ENCODE measurements around the gene ARFRP1. TPM values are rescaled to one million over a fixed set of nuclear protein-coding genes. Genes with fewer than 3 reads are reported as not detected.
A peak's percentile ranks its signal among the peaks of the same experiment; 100 is the strongest.
"Not testable (repeated sequence)": the region's sequence is repeated elsewhere in the genome, so short reads cannot be mapped to it uniquely, and the experiment has no call there.

Gene ARFRP1
- total and polyA plus RNA-seq, 8 donors: 7.6 to 103 (median 35.9) TPM

- H3K36me3 ChIP-seq: peaks cover 37 to 72% (median 65%) of the 10 kb centered on the region in 4 donors
- peaks cover 15 to 39% (median 24%) of the 10 kb centered on the region in 4 donors for H3K4me1 ChIP-seq
- intact Hi-C loops (cut with DNase I; ENCODE audit: low total_unique reads): no loop called here
- H3K9me3 ChIP-seq: no peaks in the 10 kb centered on the region
- no peaks in the 10 kb centered on the region for H3K27me3 ChIP-seq
- WGBS, 5 donors: 92 to 96% (median 94%) methylated on average over 23 to 33 of the region's 33 CpGs
- no peak overlapping the region for H3K4me3 ChIP-seq
- no peak for DNase-seq
- no peak for TF ChIP-seq POLR2A (IDR thresholded peaks at IDR 0.05)
- TF ChIP-seq POLR2AphosphoS5 (IDR thresholded peaks at IDR 0.05): no peak
- TF ChIP-seq EP300 (IDR thresholded peaks at IDR 0.05): no peak
- TF ChIP-seq, protein P1, sequence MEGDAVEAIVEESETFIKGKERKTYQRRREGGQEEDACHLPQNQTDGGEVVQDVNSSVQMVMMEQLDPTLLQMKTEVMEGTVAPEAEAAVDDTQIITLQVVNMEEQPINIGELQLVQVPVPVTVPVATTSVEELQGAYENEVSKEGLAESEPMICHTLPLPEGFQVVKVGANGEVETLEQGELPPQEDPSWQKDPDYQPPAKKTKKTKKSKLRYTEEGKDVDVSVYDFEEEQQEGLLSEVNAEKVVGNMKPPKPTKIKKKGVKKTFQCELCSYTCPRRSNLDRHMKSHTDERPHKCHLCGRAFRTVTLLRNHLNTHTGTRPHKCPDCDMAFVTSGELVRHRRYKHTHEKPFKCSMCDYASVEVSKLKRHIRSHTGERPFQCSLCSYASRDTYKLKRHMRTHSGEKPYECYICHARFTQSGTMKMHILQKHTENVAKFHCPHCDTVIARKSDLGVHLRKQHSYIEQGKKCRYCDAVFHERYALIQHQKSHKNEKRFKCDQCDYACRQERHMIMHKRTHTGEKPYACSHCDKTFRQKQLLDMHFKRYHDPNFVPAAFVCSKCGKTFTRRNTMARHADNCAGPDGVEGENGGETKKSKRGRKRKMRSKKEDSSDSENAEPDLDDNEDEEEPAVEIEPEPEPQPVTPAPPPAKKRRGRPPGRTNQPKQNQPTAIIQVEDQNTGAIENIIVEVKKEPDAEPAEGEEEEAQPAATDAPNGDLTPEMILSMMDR (IDR thresholded peaks at IDR 0.05): no peak
- H3K27ac ChIP-seq: no peak overlapping the region
Observed at GRCh38 chr20:63661959-63662812, 45.6 kb downstream of the ARFRP1 start.

DNA sequence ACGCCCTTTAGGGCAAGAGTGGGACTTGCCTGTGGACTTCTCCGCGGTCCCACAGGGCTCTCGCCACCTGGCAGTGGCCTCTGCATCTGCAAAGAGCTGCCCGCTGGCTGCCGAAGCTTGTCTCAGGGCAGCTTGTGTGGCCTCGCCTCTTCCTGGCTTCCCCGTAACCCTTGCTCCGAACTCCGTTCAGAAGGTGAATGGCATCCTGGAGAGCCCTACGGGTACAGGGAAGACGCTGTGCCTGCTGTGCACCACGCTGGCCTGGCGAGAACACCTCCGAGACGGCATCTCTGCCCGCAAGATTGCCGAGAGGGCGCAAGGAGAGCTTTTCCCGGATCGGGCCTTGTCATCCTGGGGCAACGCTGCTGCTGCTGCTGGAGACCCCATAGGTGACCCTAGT is 46.7 kb downstream of the ARFRP1 start:
- H3K4me1 ChIP-seq: peaks cover 15 to 42% (median 27%) of the 10 kb centered on the region in 4 donors
- intact Hi-C loops (cut with DNase I; ENCODE audit: low total_unique reads): no loop called here
- DNase-seq: no peak
- H3K36me3 ChIP-seq: peaks cover 31 to 61% (median 57%) of the 10 kb centered on the region in 4 donors
- H3K9me3 ChIP-seq: no peaks in the 10 kb centered on the region
- H3K4me3 ChIP-seq: no peak overlapping the region
- H3K27ac ChIP-seq: no peak overlapping the region
- TF ChIP-seq EP300 (IDR thresholded peaks at IDR 0.05): no peak
- TF ChIP-seq, protein P1 (IDR thresholded peaks at IDR 0.05): no peak
- TF ChIP-seq POLR2AphosphoS5 (IDR thresholded peaks at IDR 0.05): no peak
- TF ChIP-seq POLR2A (IDR thresholded peaks at IDR 0.05): no peak
- WGBS, 5 donors: 92 to 97% (median 95%) methylated on average over 13 to 22 of the region's 22 CpGs
- no peaks in the 10 kb centered on the region for H3K27me3 ChIP-seq

DNA sequence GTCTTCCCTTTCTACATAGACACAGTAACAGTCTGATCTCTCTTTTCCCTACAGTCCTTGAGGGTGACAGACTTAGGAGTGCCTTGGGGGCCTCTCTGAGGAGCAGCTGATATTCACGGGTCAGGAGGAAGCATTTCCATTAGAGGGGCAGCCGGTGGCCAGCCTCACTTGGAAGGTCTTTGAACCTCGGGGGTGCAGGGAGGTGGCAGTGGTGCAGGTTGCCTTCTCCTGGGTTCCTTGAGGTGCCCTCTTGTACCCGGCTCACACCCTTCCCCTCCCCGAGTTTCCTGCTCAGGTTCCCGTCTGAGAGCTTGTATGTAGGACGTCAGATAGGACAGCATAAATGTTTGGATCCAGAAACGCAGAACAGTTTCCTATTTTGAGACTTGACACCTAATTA is 47.2 kb downstream of the ARFRP1 start:
- 81 to 91% (median 85%) methylated on average over 8 of the region's 8 CpGs for WGBS, 5 donors
- Histone ChIP-seq H3K27me3 (no peaks in the 10 kb centered on the region), H3K4me3 (no peak overlapping the region), H3K9me3 (no peaks in the 10 kb centered on the region), H3K4me1 (peaks cover 15 to 42% (median 27%) of the 10 kb centered on the region in 4 donors), H3K27ac (no peak overlapping the region), H3K36me3 (peaks cover 26 to 57% (median 52%) of the 10 kb centered on the region in 4 donors)
- intact Hi-C loops (cut with DNase I; ENCODE audit: low total_unique reads): no loop called here
- TF ChIP-seq, protein P1 (IDR thresholded peaks at IDR 0.05): no peak
- TF ChIP-seq POLR2AphosphoS5 (IDR thresholded peaks at IDR 0.05) (no peak), EP300 (IDR thresholded peaks at IDR 0.05) (no peak), POLR2A (IDR thresholded peaks at IDR 0.05) (no peak)
- DNase-seq: no peak

DNA sequence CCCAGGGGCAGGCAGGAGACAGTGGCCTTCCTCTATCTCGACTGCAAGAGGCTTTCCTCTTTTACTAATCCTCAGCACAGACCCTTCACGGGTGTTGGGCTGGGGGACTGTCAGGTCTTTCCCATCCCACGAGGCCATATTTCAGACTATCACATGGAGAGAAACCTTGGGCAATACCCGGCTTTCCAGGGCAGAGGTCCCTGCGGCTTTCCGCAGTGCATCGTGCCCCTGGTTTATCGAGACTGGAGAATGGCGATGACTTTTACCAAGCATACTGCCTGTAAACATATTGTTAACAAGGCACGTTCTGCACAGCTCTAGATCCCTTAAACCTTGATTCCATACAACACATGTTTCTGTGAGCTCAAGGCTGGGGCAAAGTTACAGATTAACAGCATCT is 47.6 kb downstream of the ARFRP1 start:
- H3K9me3 ChIP-seq; H3K27me3 ChIP-seq; H3K4me3 ChIP-seq; DNase-seq; H3K27ac ChIP-seq; intact Hi-C loops (cut with DNase I; ENCODE audit: low total_unique reads): not testable (repeated sequence)
- peaks cover 15 to 42% (median 27%) of the 10 kb centered on the region in 4 donors for H3K4me1 ChIP-seq
- 88 to 93% (median 89%) methylated on average over 10 of the region's 10 CpGs for WGBS, 5 donors
- H3K36me3 ChIP-seq: peaks cover 26 to 52% (median 49%) of the 10 kb centered on the region in 4 donors

- TF ChIP-seq EP300 (IDR thresholded peaks at IDR 0.05): no peak
- no peak for TF ChIP-seq POLR2AphosphoS5 (IDR thresholded peaks at IDR 0.05)
- TF ChIP-seq, protein P1 (IDR thresholded peaks at IDR 0.05): no peak
- WGBS, 5 donors: 48 to 55% (median 52%) methylated on average over 13 of the region's 13 CpGs
- H3K4me1 ChIP-seq: peaks cover 15 to 36% (median 27%) of the 10 kb centered on the region in 4 donors
- peak overlapping the region; percentile 72 to 95 (median 84) for H3K4me3 ChIP-seq
- H3K36me3 ChIP-seq: peaks cover 26 to 44% (median 42%) of the 10 kb centered on the region in 4 donors
- no peak for DNase-seq
- intact Hi-C loops (cut with DNase I; ENCODE audit: low total_unique reads): no loop called here
- H3K27ac ChIP-seq: peak overlapping the region in 4 of 5 donors; percentile 85 to 90 (median 90)
- no peaks in the 10 kb centered on the region for H3K9me3 ChIP-seq
- no peaks in the 10 kb centered on the region for H3K27me3 ChIP-seq
Observed at GRCh38 chr20:63659370-63659769, 48.4 kb downstream of the ARFRP1 start.

Data from stomach (tissue), 9 donors.